ENCODE data around the gene SORCS2. TPM values are rescaled to one million over a fixed set of nuclear protein-coding genes. Genes with fewer than 3 reads are reported as not detected.

SORCS2 gene
- total and polyA plus RNA-seq, 2 of the 8 experiments (the other 6 are each of a cell fraction or from before 2014, with no cell fraction given), result 0.36 to 1.8 TPM

DNA sequence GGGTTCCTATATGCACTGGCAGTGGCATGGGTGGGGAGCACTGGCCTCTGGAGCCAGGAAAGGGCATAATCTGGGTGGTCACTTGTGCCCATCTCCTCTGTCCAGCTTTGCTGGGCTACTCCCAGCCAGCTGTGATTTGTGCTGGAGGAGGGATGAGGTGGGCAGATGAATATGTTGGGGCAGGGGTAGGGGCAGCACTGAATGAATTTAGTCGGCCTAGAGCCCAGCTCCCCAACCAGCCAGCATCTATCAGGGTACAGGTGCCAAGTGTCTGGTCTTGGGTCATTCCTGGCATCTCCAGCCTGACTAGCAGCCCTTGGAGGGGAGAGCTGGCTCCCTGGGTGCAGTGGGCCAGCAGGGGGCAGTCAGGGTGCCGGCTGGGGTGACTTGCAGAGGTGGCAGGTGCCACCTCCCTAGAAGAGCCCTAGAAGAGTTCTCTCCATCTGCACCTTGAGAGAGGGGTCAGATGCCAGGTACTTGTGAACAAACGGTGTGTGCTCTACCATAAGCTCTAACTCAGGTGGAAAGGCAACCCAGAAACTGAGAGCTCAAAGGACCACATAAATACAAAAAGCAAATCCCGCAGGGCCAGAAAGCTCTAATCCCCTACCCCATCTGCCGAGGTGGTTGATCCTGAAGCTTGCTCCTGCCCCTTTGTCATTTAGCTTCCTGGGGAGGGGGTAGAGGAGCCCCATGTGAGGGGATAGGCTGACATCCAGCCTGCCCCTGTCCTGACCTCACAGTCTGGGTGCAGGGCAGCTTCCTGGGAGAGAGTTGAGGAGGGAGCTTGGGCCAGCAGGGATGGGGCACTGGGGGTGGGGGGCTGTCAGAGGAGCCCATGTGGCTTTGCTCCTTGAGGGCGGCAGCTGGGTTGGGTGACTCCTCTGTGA is 2.2 kb downstream of the SORCS2 start:
- ChIA-PET POLR2A (ENCODE audit: partially characterized antibody) (interaction anchor here (1.0 kb wide), 1 partner anchor 12 kb away, joined by 3 read pairs; no protein-coding TSS in a partner anchor), CTCF (ENCODE audit: partially characterized antibody) (interaction anchor here (0.6 to 4.2 kb wide), 24 partner anchors 8 to 342 kb away, joined by 3 to 38 read pairs (median 4); no protein-coding TSS in a partner anchor)
- Histone ChIP-seq H3K23me2 (ENCODE audit: low read depth, low read length) (peaks cover 8% of the 10 kb centered on the region; the same call in 1 of the 2 replicates), H4K5ac (ENCODE audit: insufficient read length, low read depth, low read length) (no peak overlapping the region), H3K27ac (ENCODE audit: low read depth, low read length) (no peak overlapping the region), H2BK120ac (replicated peaks; ENCODE audit: low read depth, low read length) (no peak overlapping the region), H3K36me3 (ENCODE audit: control insufficient read depth in 2 of 4, insufficient read depth in 4 of 4, low read length in 3 of 4) (no peaks in the 10 kb centered on the region), H4K8ac (ENCODE audit: extremely low read depth, insufficient read depth, low read length) (0 out of 2 replicates have a peak overlapping the region, but pooled peaks have one; percentile 29), H3K9ac (replicated peaks in 1 of 4; ENCODE audit: extremely low read depth in 1 of 4, low read depth in 3 of 4, low read length in 3 of 4) (no peak overlapping the region), H2BK15ac (ENCODE audit: low read length) (no peak overlapping the region), H2BK20ac (ENCODE audit: low read length) (no peak overlapping the region), H3K79me1 (ENCODE audit: low read depth, low read length) (no peaks in the 10 kb centered on the region), H2AK5ac (ENCODE audit: low read depth, low read length) (no peak overlapping the region), H3K27me3 (replicated peaks in 1 of 4; ENCODE audit: control insufficient read depth in 3 of 4, extremely low read depth in 1 of 4, insufficient read depth in 3 of 4, low read length in 3 of 4) (peaks cover 10 to 44% (median 33%) of the 10 kb centered on the region in 4 experiments), H3K9me3 (ENCODE audit: insufficient read depth in 2 of 2, low read depth in 1 of 2, low read length in 1 of 2) (no peaks in the 10 kb centered on the region), H2BK5ac (ENCODE audit: low read depth, low read length) (no peak overlapping the region), H3K23ac (ENCODE audit: insufficient read length) (no peak overlapping the region), H3K4me1 (replicated peaks in 1 of 4; ENCODE audit: control insufficient read depth in 3 of 4, insufficient read depth in 4 of 4, low read length in 3 of 4) (peaks cover 0 to 9% (median 5%) of the 10 kb centered on the region in 4 experiments; a peak in 4 of 7 replicates), H3K4ac (replicated peaks; ENCODE audit: insufficient read length, low read depth, low read length) (no peak overlapping the region), H3K14ac (ENCODE audit: insufficient read length) (no peak overlapping the region), H4K91ac (replicated peaks; ENCODE audit: insufficient read length, low read length) (no peak overlapping the region), H2AFZ (ENCODE audit: low read length) (no peak overlapping the region), H3K56ac (replicated peaks; ENCODE audit: insufficient read length, low read depth, low read length) (no peak overlapping the region), H3K79me2 (ENCODE audit: control insufficient read depth in 1 of 2, insufficient read depth in 2 of 2, low read length in 2 of 2) (no peaks in the 10 kb centered on the region), H3K18ac (ENCODE audit: extremely low read depth, low read length) (no peak overlapping the region), H4K20me1 (replicated peaks in 1 of 2; ENCODE audit: control insufficient read depth in 1 of 2, insufficient read depth in 2 of 2, low read length in 2 of 2) (peaks cover 0 to 3% of the 10 kb centered on the region in 2 experiments), H3K4me2 (ENCODE audit: insufficient read depth in 1 of 2, low read depth in 2 of 2, low read length in 2 of 2) (no peak overlapping the region; a peak in 2 of 4 replicates), H2BK12ac (ENCODE audit: low read depth, low read length) (no peak overlapping the region), H3K4me3 (ENCODE audit: extremely low read depth in 1 of 4, insufficient read depth in 2 of 4, low read depth in 3 of 4, low read length in 4 of 4) (no peak overlapping the region)
- TF ChIP-seq TCF12 (IDR thresholded peaks at IDR 0.05; ENCODE audit: low read depth, low read length), result no peak
- TF ChIP-seq, protein P1, sequence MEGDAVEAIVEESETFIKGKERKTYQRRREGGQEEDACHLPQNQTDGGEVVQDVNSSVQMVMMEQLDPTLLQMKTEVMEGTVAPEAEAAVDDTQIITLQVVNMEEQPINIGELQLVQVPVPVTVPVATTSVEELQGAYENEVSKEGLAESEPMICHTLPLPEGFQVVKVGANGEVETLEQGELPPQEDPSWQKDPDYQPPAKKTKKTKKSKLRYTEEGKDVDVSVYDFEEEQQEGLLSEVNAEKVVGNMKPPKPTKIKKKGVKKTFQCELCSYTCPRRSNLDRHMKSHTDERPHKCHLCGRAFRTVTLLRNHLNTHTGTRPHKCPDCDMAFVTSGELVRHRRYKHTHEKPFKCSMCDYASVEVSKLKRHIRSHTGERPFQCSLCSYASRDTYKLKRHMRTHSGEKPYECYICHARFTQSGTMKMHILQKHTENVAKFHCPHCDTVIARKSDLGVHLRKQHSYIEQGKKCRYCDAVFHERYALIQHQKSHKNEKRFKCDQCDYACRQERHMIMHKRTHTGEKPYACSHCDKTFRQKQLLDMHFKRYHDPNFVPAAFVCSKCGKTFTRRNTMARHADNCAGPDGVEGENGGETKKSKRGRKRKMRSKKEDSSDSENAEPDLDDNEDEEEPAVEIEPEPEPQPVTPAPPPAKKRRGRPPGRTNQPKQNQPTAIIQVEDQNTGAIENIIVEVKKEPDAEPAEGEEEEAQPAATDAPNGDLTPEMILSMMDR (IDR thresholded peaks at IDR 0.05; ENCODE audit: control extremely low read depth in 1 of 3, insufficient read depth in 1 of 3, low read depth in 1 of 3, low read length in 3 of 3), result peak in 2 of 3 experiments; percentile 34 to 37; a peak in 3 of 4 replicates
- TF ChIP-seq RAD21 (IDR thresholded peaks at IDR 0.05 in 1 of 2, conservative IDR thresholded peaks at IDR 0.05 in 1 of 2; ENCODE audit: low read depth in 2 of 2, low read length in 2 of 2), result peak; percentile 9 to 43; a peak in 3 of 4 replicates
- DNase-seq (ENCODE audit: low read depth in 1 of 2, low spot score in 2 of 2), result no peak
- FAIRE-seq, result no peak
- 83% methylated on average over 6 of the region's 6 CpGs; no CpG with 5 or more reads in 1 of the 2 experiments for WGBS, 2 experiments (ENCODE audit: extremely low coverage in 1 of 2, insufficient coverage in 1 of 2, insufficient read length in 1 of 2, insufficient replicate concordance in 2 of 2, low coverage in 1 of 2, low lambda C conversion rate in 2 of 2, missing lambda C conversion rate in 1 of 2)
